HL-60 (cell line): ENCODE measurements around the gene SORL1.

Experiments
- GABPA ChIP-seq: IDR thresholded peaks from 2 replicates; pipeline ENCODE4 v1.6.1; 2012; ENCODE audit warnings: low read depth
- POLR2AphosphoS5 ChIP-seq: IDR thresholded peaks from 2 replicates; pipeline ENCODE4 v1.6.1; 2012; ENCODE audit warnings: low read depth
- TF ChIP-seq, protein P1 (sequence below): IDR thresholded peaks from one replicate; pipeline ENCODE4 v1.5.1; 2011; ENCODE audit warnings: low read length, control low read depth, inconsistent platforms; ENCODE audit not compliant: insufficient read depth
- TF ChIP-seq, protein P2 (sequence below): IDR thresholded peaks from 2 replicates; pipeline ENCODE4 v1.6.1; 2012; ENCODE audit warnings: low read depth; ENCODE audit not compliant: insufficient replicate concordance

DNA sequence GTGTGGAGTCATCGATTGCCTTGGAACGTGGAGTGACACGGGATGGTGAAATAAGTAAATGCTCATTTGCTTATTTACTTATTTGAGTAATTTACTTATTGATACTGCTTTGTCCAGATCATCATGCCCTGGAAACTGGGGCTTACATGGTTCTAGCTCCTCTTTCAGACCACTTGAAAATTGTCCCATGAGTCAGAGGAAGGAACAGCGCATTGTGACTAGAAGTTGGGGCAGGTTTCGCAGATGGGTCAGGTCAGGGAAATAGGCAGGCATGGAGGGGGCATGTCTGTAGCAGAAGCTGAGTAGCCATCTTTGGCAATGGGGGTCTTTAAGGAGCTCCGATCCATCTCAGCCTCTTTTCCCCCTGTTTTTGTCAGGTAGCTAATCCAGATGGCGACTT, 104.8 kb downstream of the SORL1 start:
- TF ChIP-seq, protein P1, sequence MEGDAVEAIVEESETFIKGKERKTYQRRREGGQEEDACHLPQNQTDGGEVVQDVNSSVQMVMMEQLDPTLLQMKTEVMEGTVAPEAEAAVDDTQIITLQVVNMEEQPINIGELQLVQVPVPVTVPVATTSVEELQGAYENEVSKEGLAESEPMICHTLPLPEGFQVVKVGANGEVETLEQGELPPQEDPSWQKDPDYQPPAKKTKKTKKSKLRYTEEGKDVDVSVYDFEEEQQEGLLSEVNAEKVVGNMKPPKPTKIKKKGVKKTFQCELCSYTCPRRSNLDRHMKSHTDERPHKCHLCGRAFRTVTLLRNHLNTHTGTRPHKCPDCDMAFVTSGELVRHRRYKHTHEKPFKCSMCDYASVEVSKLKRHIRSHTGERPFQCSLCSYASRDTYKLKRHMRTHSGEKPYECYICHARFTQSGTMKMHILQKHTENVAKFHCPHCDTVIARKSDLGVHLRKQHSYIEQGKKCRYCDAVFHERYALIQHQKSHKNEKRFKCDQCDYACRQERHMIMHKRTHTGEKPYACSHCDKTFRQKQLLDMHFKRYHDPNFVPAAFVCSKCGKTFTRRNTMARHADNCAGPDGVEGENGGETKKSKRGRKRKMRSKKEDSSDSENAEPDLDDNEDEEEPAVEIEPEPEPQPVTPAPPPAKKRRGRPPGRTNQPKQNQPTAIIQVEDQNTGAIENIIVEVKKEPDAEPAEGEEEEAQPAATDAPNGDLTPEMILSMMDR: no peak
- TF ChIP-seq, protein P2, sequence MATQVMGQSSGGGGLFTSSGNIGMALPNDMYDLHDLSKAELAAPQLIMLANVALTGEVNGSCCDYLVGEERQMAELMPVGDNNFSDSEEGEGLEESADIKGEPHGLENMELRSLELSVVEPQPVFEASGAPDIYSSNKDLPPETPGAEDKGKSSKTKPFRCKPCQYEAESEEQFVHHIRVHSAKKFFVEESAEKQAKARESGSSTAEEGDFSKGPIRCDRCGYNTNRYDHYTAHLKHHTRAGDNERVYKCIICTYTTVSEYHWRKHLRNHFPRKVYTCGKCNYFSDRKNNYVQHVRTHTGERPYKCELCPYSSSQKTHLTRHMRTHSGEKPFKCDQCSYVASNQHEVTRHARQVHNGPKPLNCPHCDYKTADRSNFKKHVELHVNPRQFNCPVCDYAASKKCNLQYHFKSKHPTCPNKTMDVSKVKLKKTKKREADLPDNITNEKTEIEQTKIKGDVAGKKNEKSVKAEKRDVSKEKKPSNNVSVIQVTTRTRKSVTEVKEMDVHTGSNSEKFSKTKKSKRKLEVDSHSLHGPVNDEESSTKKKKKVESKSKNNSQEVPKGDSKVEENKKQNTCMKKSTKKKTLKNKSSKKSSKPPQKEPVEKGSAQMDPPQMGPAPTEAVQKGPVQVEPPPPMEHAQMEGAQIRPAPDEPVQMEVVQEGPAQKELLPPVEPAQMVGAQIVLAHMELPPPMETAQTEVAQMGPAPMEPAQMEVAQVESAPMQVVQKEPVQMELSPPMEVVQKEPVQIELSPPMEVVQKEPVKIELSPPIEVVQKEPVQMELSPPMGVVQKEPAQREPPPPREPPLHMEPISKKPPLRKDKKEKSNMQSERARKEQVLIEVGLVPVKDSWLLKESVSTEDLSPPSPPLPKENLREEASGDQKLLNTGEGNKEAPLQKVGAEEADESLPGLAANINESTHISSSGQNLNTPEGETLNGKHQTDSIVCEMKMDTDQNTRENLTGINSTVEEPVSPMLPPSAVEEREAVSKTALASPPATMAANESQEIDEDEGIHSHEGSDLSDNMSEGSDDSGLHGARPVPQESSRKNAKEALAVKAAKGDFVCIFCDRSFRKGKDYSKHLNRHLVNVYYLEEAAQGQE: no peak
- TF ChIP-seq POLR2AphosphoS5: no peak
- TF ChIP-seq GABPA: no peak
